Smooth muscle cell (in vitro differentiated cells): ENCODE measurements around the gene GRN. TPM values are rescaled to one million over a fixed set of nuclear protein-coding genes. Genes with fewer than 3 reads are reported as not detected.
"Not testable (repeated sequence)": the region's sequence is repeated elsewhere in the genome, so short reads cannot be mapped to it uniquely, and the experiment has no call there.

Source experiments
- DNase-seq: peaks from one replicate; lab custom pipeline; 2025; ENCODE audit not compliant: unreplicated experiment; lab: John Stamatoyannopoulos, UW
- H2AFZ ChIP-seq: fragments of 200-600 bp; sonication (generic); 2 replicates; pipeline ENCODE4 v1.6.0; 2016; ENCODE audit warnings: antibody characterized with exemption, low read depth, mild to moderate bottlenecking
- H3F3A ChIP-seq: fragments of 200-600 bp; sonication (generic); 2 replicates; pipeline ENCODE4 v1.6.0; 2017; ENCODE audit warnings: antibody characterized with exemption, low read depth
- H3K27ac ChIP-seq: fragments of 200-600 bp; sonication (generic); 2 replicates; pipeline ENCODE4 v1.5.1; 2016; ENCODE audit warnings: low read depth, mild to moderate bottlenecking
- H3K27me3 ChIP-seq: fragments of 200-600 bp; sonication (generic); 2 replicates; pipeline ENCODE4 v1.6.1; 2016; ENCODE audit warnings: low read depth, mild to moderate bottlenecking
- H3K36me3 ChIP-seq: fragments of 200-600 bp; sonication (generic); 2 replicates; pipeline ENCODE4 v1.5.1; 2016; ENCODE audit warnings: low read depth
- H3K4me1 ChIP-seq: fragments of 200-600 bp; sonication (generic); 2 replicates; pipeline ENCODE4 v1.5.1; 2016; ENCODE audit warnings: low read depth
- H3K4me2 ChIP-seq: fragments of 200-600 bp; sonication (generic); 2 replicates; pipeline ENCODE4 v1.6.0; 2016; ENCODE audit warnings: mild to moderate bottlenecking
- H3K4me3 ChIP-seq: fragments of 200-600 bp; sonication (generic); 2 replicates; pipeline ENCODE4 v1.5.1; 2016; ENCODE audit warnings: mild to moderate bottlenecking
- H3K79me2 ChIP-seq: fragments of 200-600 bp; sonication (generic); 2 replicates; pipeline ENCODE4 v1.6.0; 2016; ENCODE audit warnings: low read depth, mild to moderate bottlenecking
- H3K9ac ChIP-seq: fragments of 200-600 bp; sonication (generic); 2 replicates; pipeline ENCODE4 v1.6.0; 2016; ENCODE audit warnings: low read depth
- H3K9me3 ChIP-seq: fragments of 200-600 bp; sonication (generic); replicated peaks from 2 replicates; pipeline ENCODE4 v1.5.1; 2016; ENCODE audit warnings: low read depth
- H4K20me1 ChIP-seq: fragments of 200-600 bp; sonication (generic); 2 replicates; pipeline ENCODE4 v1.6.0; 2016; ENCODE audit warnings: low read depth
- WGBS: methylation state at CpG from one replicate; pipeline ENCODE4 v1.1.7; 2016; ENCODE audit warnings: low lambda C conversion rate; 5-methylcytosine and 5-hydroxymethylcytosine counted together
- polyA plus RNA-seq: library from polyadenylated mRNA; unstranded; fragments of >200 nt; fragmentation: Nextera tagmentation; extraction: Ambion mirVana; gene quantifications from 2 replicates; pipeline ENCODE4 v1.2.1, GENCODE V29; 2016
- total RNA-seq: library from RNA; depleted of rRNA; stranded (reverse); fragments of >200 nt; gene quantifications from 2 replicates; pipeline ENCODE4 v1.2.3, GENCODE V29; 2014
- TF ChIP-seq, protein P1 (sequence below): fragments of 200-600 bp; sonication (generic); IDR thresholded peaks from 2 replicates; pipeline ENCODE4 v1.5.1; 2017; ENCODE audit warnings: borderline replicate concordance, mild to moderate bottlenecking, antibody characterized with exemption; ENCODE audit not compliant: insufficient read depth, poor library complexity, severe bottlenecking

Gene GRN
- total and polyA plus RNA-seq, 2 experiments from 2014 or later, result 125 to 338 TPM

DNA sequence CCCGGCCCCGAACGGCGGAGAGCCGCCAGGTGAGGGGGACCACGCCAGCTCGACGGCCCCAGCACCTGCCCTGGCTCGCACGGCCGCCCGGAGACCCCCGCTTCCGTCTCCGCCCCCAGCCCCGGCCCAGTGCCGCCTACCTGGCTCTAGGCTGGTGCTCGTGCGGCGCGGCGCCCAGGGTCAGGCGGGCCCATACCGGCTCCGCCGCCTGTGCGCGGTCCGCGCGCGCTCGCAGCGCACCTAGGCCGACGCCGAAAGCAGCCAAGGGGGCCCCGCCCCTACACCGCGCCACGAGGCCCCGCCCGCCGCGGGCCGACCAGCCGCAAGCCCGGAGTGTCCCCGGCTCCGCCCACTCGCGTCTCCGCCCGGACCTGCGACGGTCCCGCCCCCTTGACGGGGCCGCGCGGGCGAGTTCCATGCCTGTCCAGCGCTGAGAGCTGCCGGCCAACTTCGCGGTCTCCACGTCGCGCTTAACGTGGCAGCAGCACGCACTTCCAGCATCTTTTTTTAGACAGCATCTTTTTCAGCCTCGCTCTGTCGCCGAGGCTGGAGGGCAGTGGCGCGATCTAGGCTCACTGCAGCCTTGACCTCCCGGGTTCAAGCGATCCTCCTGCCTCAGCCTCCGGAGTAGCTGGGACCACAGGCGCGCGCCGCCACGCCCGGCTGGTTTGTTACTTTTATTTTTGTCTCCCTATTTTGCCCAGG is 20.4 kb upstream of the GRN start, which contains the start of gene SLC25A39:
Gene SLC25A39 (minus strand): TSS at position 253 of the 705 bp plus-strand sequence. CDS start 1,261 bp downstream, outside the sequence.
- TF ChIP-seq, protein P1, sequence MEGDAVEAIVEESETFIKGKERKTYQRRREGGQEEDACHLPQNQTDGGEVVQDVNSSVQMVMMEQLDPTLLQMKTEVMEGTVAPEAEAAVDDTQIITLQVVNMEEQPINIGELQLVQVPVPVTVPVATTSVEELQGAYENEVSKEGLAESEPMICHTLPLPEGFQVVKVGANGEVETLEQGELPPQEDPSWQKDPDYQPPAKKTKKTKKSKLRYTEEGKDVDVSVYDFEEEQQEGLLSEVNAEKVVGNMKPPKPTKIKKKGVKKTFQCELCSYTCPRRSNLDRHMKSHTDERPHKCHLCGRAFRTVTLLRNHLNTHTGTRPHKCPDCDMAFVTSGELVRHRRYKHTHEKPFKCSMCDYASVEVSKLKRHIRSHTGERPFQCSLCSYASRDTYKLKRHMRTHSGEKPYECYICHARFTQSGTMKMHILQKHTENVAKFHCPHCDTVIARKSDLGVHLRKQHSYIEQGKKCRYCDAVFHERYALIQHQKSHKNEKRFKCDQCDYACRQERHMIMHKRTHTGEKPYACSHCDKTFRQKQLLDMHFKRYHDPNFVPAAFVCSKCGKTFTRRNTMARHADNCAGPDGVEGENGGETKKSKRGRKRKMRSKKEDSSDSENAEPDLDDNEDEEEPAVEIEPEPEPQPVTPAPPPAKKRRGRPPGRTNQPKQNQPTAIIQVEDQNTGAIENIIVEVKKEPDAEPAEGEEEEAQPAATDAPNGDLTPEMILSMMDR, result no peak
- Histone ChIP-seq H3K9ac (peak within 1 kb of the TSS; percentile 81), H3F3A (peaks cover 3% of the 10 kb centered on the region), H3K4me1 (peaks cover 12% of the 10 kb centered on the region), H3K9me3 (no peaks in the 10 kb centered on the region), H3K79me2 (peaks cover 16% of the 10 kb centered on the region), H2AFZ (peak within 1 kb of the TSS; percentile 74), H4K20me1 (peaks cover 6% of the 10 kb centered on the region), H3K27me3 (no peaks in the 10 kb centered on the region), H3K4me2 (peak within 1 kb of the TSS; percentile 98), H3K4me3 (peak within 1 kb of the TSS; percentile 82), H3K27ac (peak within 1 kb of the TSS; percentile 84), H3K36me3 (no peaks in the 10 kb centered on the region)
- WGBS, result 1% methylated on average over 33 of the region's 85 CpGs
- peak; percentile 85 for DNase-seq

DNA sequence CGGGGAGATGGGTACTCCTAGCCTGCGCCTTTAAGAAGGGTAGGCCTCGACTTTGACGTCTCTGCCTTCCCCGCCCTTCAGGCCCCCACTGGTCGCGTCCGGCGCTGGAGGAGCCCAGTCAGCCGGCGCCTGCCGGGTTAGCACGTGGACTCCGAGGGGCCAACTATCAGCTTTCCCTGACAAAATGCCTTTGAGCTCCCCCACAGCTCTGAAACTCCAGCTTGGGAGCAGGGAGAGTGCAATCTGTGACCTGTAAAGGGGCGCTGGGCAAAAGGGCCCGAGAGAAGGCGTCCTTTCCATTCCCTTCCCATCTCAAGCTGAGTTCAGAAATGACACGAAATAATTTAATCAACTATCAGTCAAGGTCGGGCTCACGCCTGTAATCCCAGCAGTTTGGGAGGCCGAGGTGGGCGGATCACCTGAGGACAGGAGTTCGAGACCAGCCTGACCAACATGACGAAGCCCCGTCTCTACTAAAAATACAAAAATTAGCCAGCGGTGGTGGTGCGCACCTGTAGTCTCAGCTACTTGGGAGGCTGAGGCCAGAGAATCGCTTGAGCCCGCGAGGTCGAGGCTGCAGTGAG is 18.1 kb upstream of the GRN start:
- Histone ChIP-seq H3K9ac (no peak overlapping the region), H3F3A (peaks cover 3% of the 10 kb centered on the region)
- 39% methylated on average over 27 of the region's 31 CpGs for WGBS

DNA sequence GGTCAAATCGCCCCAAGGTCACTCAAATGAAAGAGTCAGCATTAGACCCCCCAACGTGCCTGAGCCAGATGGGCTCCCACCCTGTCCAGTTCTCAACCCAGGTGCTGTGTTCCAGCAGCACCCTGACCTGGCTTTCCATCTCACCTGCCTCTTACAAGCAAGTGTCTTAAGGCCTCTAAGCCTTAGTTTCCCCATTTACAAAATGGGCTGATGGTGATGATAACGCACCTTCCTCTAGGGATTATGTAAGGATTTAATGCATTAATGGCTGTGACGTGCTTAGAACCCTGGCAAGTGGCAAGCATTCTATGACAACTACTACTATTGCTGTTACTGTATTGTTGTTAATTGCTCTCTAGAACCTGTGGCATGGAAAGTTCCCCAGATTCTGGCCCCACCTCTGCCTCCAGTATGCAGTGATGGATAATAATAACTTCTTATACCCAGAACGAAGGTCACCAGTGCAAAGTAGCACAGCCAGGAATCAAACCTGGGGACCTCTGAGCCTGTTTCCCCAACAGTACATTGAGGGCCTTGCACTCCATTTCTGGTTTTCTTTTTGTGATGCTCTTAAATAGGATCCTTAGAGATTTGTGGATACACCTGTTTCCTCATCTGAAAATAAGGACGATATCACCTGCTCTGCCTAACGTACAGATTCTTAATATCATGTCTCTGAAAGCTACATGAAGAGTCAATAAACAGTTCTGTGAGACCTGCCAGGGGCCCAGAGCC is 17.2 kb upstream of the GRN start:
- peaks cover 12% of the 10 kb centered on the region for H3K4me1 ChIP-seq
- TF ChIP-seq, protein P1, result no peak
- no peak for DNase-seq
- no peak overlapping the region for H3K27ac ChIP-seq
- H4K20me1 ChIP-seq, result peaks cover 6% of the 10 kb centered on the region
- 90% methylated on average over 7 of the region's 7 CpGs for WGBS
- peaks cover 14% of the 10 kb centered on the region for H3K79me2 ChIP-seq
- no peak overlapping the region for H2AFZ ChIP-seq
- no peak overlapping the region for H3K9ac ChIP-seq
- no peaks in the 10 kb centered on the region for H3K27me3 ChIP-seq
- no peaks in the 10 kb centered on the region for H3K9me3 ChIP-seq
- no peaks in the 10 kb centered on the region for H3K36me3 ChIP-seq
- H3K4me3 ChIP-seq, result no peak overlapping the region
- peaks cover 3% of the 10 kb centered on the region for H3F3A ChIP-seq
- no peak overlapping the region for H3K4me2 ChIP-seq

More for the DNA sequence above, 18.1 kb upstream of the GRN start:
- Histone ChIP-seq H3K4me3 (no peak overlapping the region), H3K79me2 (peaks cover 16% of the 10 kb centered on the region), H3K4me1 (peaks cover 12% of the 10 kb centered on the region), H3K36me3 (no peaks in the 10 kb centered on the region), H3K9me3 (no peaks in the 10 kb centered on the region), H3K27ac (no peak overlapping the region), H3K4me2 (peak overlapping the region; percentile 50), H4K20me1 (peaks cover 6% of the 10 kb centered on the region), H3K27me3 (no peaks in the 10 kb centered on the region), H2AFZ (no peak overlapping the region)
- TF ChIP-seq, protein P1, result no peak
- DNase-seq, result peak; percentile 76

DNA sequence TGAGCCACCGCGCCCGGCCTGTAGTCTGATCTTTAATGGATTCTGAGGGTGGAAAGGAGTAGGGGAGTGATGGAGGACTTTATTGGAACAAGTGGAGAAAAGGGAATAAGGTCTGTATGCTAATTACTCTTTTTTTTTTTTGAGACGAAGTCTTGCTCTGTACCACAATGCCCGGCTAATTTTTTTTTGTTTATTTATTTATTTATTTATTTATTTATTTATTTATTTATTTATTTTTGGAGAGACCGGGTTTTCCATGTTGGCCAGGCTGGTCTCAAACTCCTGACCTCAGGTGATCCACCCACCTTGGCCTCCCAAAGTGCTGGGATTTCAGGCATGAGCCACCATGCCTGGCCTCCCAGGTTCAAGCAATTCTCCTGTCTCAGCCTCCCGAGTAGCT is 15.6 kb upstream of the GRN start:
- 92% methylated on average over 7 of the region's 7 CpGs for WGBS
- not testable (repeated sequence) for H4K20me1 ChIP-seq

DNA sequence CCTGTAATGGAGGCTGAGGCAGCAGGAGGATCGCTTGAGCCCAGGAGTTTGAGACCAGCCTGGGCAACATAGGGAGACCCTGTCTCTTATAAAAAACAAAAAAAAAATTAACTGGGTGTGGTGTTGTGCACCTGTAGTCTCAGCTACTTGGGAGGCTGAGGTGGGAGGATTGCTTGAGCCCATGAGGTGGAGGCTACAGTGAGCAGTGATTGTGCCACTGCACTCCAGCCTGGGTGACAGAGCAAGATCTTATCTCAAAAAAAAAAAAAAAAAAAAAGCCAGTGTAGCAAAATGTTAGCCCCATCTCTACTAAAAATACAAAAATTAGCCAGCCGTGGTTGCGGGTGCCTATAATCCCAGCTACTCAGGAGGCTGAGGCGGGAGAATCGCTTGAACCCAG is 14.8 kb upstream of the GRN start:
- not testable (repeated sequence) for DNase-seq, H3K4me2 ChIP-seq
- 96% methylated on average over 5 of the region's 5 CpGs for WGBS

More for the DNA sequence above, 15.6 kb upstream of the GRN start:
- not testable (repeated sequence) for H3K4me3 ChIP-seq, H3K4me1 ChIP-seq, H2AFZ ChIP-seq, H3K9ac ChIP-seq, H3K27me3 ChIP-seq, H3K27ac ChIP-seq, H3F3A ChIP-seq, H3K79me2 ChIP-seq, H3K36me3 ChIP-seq, H3K9me3 ChIP-seq, DNase-seq, H3K4me2 ChIP-seq

More for the DNA sequence above, 14.8 kb upstream of the GRN start:
- not testable (repeated sequence) for H3F3A ChIP-seq, H3K4me3 ChIP-seq, H2AFZ ChIP-seq, H3K27me3 ChIP-seq, H4K20me1 ChIP-seq, H3K9me3 ChIP-seq, H3K36me3 ChIP-seq, H3K27ac ChIP-seq, H3K4me1 ChIP-seq, H3K9ac ChIP-seq, H3K79me2 ChIP-seq
